Measurements from ENCODE around the gene TTF1.

- TF ChIP-seq, protein P1, sequence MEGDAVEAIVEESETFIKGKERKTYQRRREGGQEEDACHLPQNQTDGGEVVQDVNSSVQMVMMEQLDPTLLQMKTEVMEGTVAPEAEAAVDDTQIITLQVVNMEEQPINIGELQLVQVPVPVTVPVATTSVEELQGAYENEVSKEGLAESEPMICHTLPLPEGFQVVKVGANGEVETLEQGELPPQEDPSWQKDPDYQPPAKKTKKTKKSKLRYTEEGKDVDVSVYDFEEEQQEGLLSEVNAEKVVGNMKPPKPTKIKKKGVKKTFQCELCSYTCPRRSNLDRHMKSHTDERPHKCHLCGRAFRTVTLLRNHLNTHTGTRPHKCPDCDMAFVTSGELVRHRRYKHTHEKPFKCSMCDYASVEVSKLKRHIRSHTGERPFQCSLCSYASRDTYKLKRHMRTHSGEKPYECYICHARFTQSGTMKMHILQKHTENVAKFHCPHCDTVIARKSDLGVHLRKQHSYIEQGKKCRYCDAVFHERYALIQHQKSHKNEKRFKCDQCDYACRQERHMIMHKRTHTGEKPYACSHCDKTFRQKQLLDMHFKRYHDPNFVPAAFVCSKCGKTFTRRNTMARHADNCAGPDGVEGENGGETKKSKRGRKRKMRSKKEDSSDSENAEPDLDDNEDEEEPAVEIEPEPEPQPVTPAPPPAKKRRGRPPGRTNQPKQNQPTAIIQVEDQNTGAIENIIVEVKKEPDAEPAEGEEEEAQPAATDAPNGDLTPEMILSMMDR (conservative IDR thresholded peaks at IDR 0.05; ENCODE audit: low read length): no peak
- TF ChIP-seq EZH2phosphoT487 (IDR thresholded peaks at IDR 0.05; ENCODE audit: borderline replicate concordance): no peak
Observed at GRCh38 chr9:132401824-132402223, 4.8 kb downstream of the TTF1 start.
